Suprapubic skin (tissue), 4 donors: ENCODE measurements around the gene EFCAB8. TPM values are rescaled to one million over a fixed set of nuclear protein-coding genes. Genes with fewer than 3 reads are reported as not detected.

Experiments used
- DNase-seq, 2 donors: peaks; one replicate each; pipeline ENCODE4 v3.0.0-alpha.2; 2019; ENCODE audit warnings: low spot score in 2 of 2
- H3K27ac ChIP-seq: fragments of 200-600 bp; sonication (generic); one replicate; pipeline ENCODE4 v1.5.1; 2019
- H3K27me3 ChIP-seq: fragments of 200-600 bp; sonication (generic); one replicate; pipeline ENCODE4 v1.5.1; 2019
- H3K36me3 ChIP-seq: fragments of 200-600 bp; sonication (generic); one replicate; pipeline ENCODE4 v1.5.1; 2019
- H3K4me1 ChIP-seq: fragments of 200-600 bp; sonication (generic); one replicate; pipeline ENCODE4 v1.5.1; 2019
- H3K4me3 ChIP-seq: fragments of 200-600 bp; sonication (generic); one replicate; pipeline ENCODE4 v1.5.1; 2019; ENCODE audit warnings: mild to moderate bottlenecking
- H3K9me3 ChIP-seq: fragments of 200-600 bp; sonication (generic); one replicate; pipeline ENCODE4 v1.5.1; 2019
- EP300 ChIP-seq: sonication (generic); formaldehyde crosslinking; IDR thresholded peaks from one replicate; pipeline ENCODE4 v1.6.1; 2017; ENCODE audit warnings: antibody characterized with exemption
- POLR2A ChIP-seq, 2 donors: fragments of 450-650 bp; IDR thresholded peaks; one replicate each; pipeline ENCODE4 v1.6.1; 2017; ENCODE audit warnings: antibody characterized with exemption in 2 of 2, mild to moderate bottlenecking in 2 of 2, moderate library complexity in 2 of 2
- POLR2AphosphoS5 ChIP-seq, 3 donors: sonication (generic); formaldehyde crosslinking; IDR thresholded peaks; one replicate each; pipeline ENCODE4 v1.6.1; 2017; ENCODE audit warnings: antibody characterized with exemption in 3 of 3
- WGBS: methylation state at CpG from one replicate; pipeline ENCODE4 v1.1.5; 2018; 5-methylcytosine and 5-hydroxymethylcytosine counted together
- total RNA-seq, 4 donors: library from RNA; depleted of rRNA; stranded (reverse); fragments of >200 nt; gene quantifications; one replicate each; pipeline ENCODE4 v1.1.0, GENCODE V29; 2016
- TF ChIP-seq, protein P1 (sequence below), 2 donors: fragments of 200-600 bp in 1 of 2; fragments of 450-650 bp in 1 of 2; sonication (generic) in 1 of 2; IDR thresholded peaks; one replicate each; pipeline ENCODE4 v1.5.1; 2016 to 2019; ENCODE audit warnings: antibody characterized with exemption in 2 of 2, mild to moderate bottlenecking in 1 of 2, moderate library complexity in 1 of 2

The EFCAB8 gene
- total RNA-seq, 4 donors from 2014 or later = 0.76 to 0.89 TPM; not detected in 2

- H3K4me3 ChIP-seq = peak overlapping the region; percentile 64
- TF ChIP-seq, protein P1, sequence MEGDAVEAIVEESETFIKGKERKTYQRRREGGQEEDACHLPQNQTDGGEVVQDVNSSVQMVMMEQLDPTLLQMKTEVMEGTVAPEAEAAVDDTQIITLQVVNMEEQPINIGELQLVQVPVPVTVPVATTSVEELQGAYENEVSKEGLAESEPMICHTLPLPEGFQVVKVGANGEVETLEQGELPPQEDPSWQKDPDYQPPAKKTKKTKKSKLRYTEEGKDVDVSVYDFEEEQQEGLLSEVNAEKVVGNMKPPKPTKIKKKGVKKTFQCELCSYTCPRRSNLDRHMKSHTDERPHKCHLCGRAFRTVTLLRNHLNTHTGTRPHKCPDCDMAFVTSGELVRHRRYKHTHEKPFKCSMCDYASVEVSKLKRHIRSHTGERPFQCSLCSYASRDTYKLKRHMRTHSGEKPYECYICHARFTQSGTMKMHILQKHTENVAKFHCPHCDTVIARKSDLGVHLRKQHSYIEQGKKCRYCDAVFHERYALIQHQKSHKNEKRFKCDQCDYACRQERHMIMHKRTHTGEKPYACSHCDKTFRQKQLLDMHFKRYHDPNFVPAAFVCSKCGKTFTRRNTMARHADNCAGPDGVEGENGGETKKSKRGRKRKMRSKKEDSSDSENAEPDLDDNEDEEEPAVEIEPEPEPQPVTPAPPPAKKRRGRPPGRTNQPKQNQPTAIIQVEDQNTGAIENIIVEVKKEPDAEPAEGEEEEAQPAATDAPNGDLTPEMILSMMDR (IDR thresholded peaks at IDR 0.05) = no peak
- TF ChIP-seq EP300 (no peak), POLR2AphosphoS5 (IDR thresholded peaks at IDR 0.05) (no peak), POLR2A (IDR thresholded peaks at IDR 0.05) (no peak)
- no peaks in the 10 kb centered on the region for H3K27me3 ChIP-seq
- peak overlapping the region; percentile 95 for H3K27ac ChIP-seq
- peak; percentile 80 to 82 for DNase-seq
- 0% methylated on average over 18 of the region's 58 CpGs for WGBS
- H3K36me3 ChIP-seq = no peaks in the 10 kb centered on the region
- H3K9me3 ChIP-seq = no peaks in the 10 kb centered on the region
- peaks cover 41% of the 10 kb centered on the region for H3K4me1 ChIP-seq
Measured at GRCh38 chr20:32819992-32820697, 38.6 kb upstream of the EFCAB8 start.

DNA sequence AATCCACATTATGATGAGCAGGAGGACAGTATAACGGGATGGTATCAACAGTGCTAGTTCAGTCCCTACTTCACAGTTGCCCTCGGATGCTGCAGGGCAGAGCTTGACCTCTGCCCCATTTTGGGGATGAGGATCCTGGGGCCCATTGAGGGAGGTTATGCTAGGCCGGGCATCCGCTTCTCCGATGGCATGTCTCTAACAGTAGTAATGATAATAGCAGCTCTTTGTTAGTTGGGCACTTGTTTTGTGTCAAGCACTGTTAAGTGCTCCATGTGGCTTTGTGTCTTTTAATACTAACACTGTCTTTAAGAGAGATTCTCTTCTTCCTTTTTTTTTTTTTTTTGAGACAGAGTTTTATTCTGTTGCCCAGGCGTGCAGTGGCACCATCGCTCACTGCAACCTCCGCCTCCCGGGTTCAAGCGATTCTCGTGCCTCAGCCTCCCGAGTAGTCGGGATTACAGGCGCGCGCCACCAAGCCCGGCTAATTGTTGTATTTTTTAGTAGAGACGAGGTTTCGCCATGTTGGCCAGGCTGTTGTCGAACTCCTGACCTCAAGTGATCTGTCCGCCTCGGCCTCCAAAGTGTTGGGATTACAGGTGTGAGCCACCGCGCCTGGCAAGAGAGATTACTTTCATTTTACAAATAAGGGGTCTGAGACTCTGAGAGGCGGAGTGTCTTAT is 37.9 kb upstream of the EFCAB8 start:
- no peak for TF ChIP-seq EP300
- no peak for TF ChIP-seq POLR2A (IDR thresholded peaks at IDR 0.05)
- TF ChIP-seq POLR2AphosphoS5 (IDR thresholded peaks at IDR 0.05) = no peak
- TF ChIP-seq, protein P1 (IDR thresholded peaks at IDR 0.05) = no peak
- 69% methylated on average over 25 of the region's 25 CpGs for WGBS
- H3K4me3 ChIP-seq = peak overlapping the region; percentile 64

GRCh38 chr20:32822225-32822624 is 36.5 kb upstream of the EFCAB8 start:
- H3K36me3 ChIP-seq = peaks cover 7% of the 10 kb centered on the region
- H3K27ac ChIP-seq = peak overlapping the region; percentile 10
- H3K4me3 ChIP-seq = no peak overlapping the region
- no peaks in the 10 kb centered on the region for H3K9me3 ChIP-seq
- WGBS = 62% methylated on average over 5 of the region's 5 CpGs
- H3K4me1 ChIP-seq = peaks cover 41% of the 10 kb centered on the region
- DNase-seq = no peak
- no peak for TF ChIP-seq POLR2AphosphoS5 (IDR thresholded peaks at IDR 0.05)
- TF ChIP-seq EP300 = no peak
- no peak for TF ChIP-seq POLR2A (IDR thresholded peaks at IDR 0.05)
- TF ChIP-seq, protein P1 (IDR thresholded peaks at IDR 0.05) = no peak
- H3K27me3 ChIP-seq = no peaks in the 10 kb centered on the region

More for the DNA sequence above, 37.9 kb upstream of the EFCAB8 start:
- H3K36me3 ChIP-seq = no peaks in the 10 kb centered on the region
- no peak for DNase-seq
- no peaks in the 10 kb centered on the region for H3K9me3 ChIP-seq
- no peaks in the 10 kb centered on the region for H3K27me3 ChIP-seq
- H3K4me1 ChIP-seq = peaks cover 41% of the 10 kb centered on the region
- peak overlapping the region; percentile 95 for H3K27ac ChIP-seq

DNA sequence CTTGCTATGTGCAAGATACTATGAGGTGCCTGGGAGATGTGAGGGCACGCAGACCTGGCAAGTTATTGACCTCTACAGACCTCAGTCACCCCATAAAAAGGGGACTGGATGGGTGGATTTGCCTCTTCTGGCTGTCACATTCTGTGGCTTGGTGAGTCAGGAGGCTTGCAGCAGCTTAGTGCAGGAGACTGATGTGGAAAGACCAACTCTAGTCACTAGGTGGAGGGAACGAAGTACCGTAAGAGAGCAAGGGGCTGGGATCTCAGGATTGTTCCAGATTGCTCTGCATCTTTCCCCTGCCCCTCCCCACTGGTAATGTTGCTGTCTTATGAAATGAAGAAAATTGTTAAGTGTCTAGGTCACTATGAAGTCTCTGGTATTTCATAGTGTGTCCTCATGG is 35.6 kb upstream of the EFCAB8 start:
- no peaks in the 10 kb centered on the region for H3K9me3 ChIP-seq
- TF ChIP-seq, protein P1 (IDR thresholded peaks at IDR 0.05) = no peak
- TF ChIP-seq POLR2A (IDR thresholded peaks at IDR 0.05) = no peak
- TF ChIP-seq POLR2AphosphoS5 (IDR thresholded peaks at IDR 0.05) = no peak
- no peak for TF ChIP-seq EP300
- H3K4me1 ChIP-seq = peaks cover 41% of the 10 kb centered on the region
- H3K27me3 ChIP-seq = no peaks in the 10 kb centered on the region
- peak overlapping the region; percentile 10 for H3K27ac ChIP-seq
- peaks cover 11% of the 10 kb centered on the region for H3K36me3 ChIP-seq
- no peak for DNase-seq
- WGBS = 53% methylated on average over 3 of the region's 3 CpGs
- no peak overlapping the region for H3K4me3 ChIP-seq
